ENCODE results near the gene LAMA5. TPM values are rescaled to one million over a fixed set of nuclear protein-coding genes. Genes with fewer than 3 reads are reported as not detected.
A peak's percentile ranks its signal among the peaks of the same experiment; 100 is the strongest.

Gene LAMA5
- polyA plus RNA-seq, 2 of the 4 experiments (the other 2 are of a cell fraction): 20.4 to 196 TPM

- Histone ChIP-seq H3K4me2 (peak overlapping the region; percentile 91), H3K4me3 (peak overlapping the region; percentile 20; the same call in 1 of the 3 replicates), H3K9me3 (peaks cover 16% of the 10 kb centered on the region), H3K4me1 (peaks cover 80% of the 10 kb centered on the region), H3K27ac (peak overlapping the region; percentile 97 to 99)
- DNase-seq (ENCODE audit: low read depth in 1 of 2, low spot score in 1 of 2) (peak; percentile 66 to 93), ATAC-seq (peak; percentile 3 to 10), FAIRE-seq (peak; percentile 65)
- POLR2A ChIA-PET: interaction anchor here (1.3 kb wide), 1 partner anchor 17 kb away, joined by 8 read pairs; no protein-coding TSS in a partner anchor
- CTCF ChIA-PET: interaction anchor here (0.6 to 5.3 kb wide), 11 partner anchors 9 to 50 kb away, joined by 3 to 107 read pairs (median 6); partner anchors contain the start of genes ADRM1, LAMA5 and RPS21
- 19% methylated on average over 28 of the region's 43 CpGs for WGBS (ENCODE audit: missing lambda C conversion rate)
- no peak for TF ChIP-seq TP53 (CRISPR knock-in tag; IDR thresholded peaks at IDR 0.05)
- TF ChIP-seq CBX2 (IDR thresholded peaks at IDR 0.05; ENCODE audit: borderline replicate concordance, low read depth): no peak
- TF ChIP-seq HMGXB4 (CRISPR knock-in tag; IDR thresholded peaks at IDR 0.05; ENCODE audit: borderline replicate concordance): no peak
- no peak for TF ChIP-seq BHLHE40 (IDR thresholded peaks at IDR 0.05; ENCODE audit: low read depth, low read length)
- TF ChIP-seq PBX3 (IDR thresholded peaks at IDR 0.05): no peak
- TF ChIP-seq EP300 (IDR thresholded peaks at IDR 0.05): 0 out of 5 replicates have a peak, but pooled peaks of 1 of the 2 experiments have one; percentile 18
- no peak for TF ChIP-seq SREBF2 (IDR thresholded peaks at IDR 0.05)
- TF ChIP-seq HOXB5 (CRISPR knock-in tag; IDR thresholded peaks at IDR 0.05): peak; percentile 82
- TF ChIP-seq HOXB13 (CRISPR knock-in tag; IDR thresholded peaks at IDR 0.05; ENCODE audit: low read depth): peak; percentile 82
- no peak for TF ChIP-seq RCOR1 (IDR thresholded peaks at IDR 0.05; ENCODE audit: low read depth, low read length)
- TF ChIP-seq RNF2 (IDR thresholded peaks at IDR 0.05; ENCODE audit: borderline replicate concordance, low read depth): no peak
- TF ChIP-seq REST (IDR thresholded peaks at IDR 0.05): no peak
- TF ChIP-seq HEYL (CRISPR knock-in tag; IDR thresholded peaks at IDR 0.05): no peak
- TF ChIP-seq HES2 (IDR thresholded peaks at IDR 0.05): no peak
- no peak for TF ChIP-seq POLR2AphosphoS2 (conservative IDR thresholded peaks at IDR 0.05; ENCODE audit: low read length)
- TF ChIP-seq ESRRA (IDR thresholded peaks at IDR 0.05; ENCODE audit: borderline replicate concordance, low read length): no peak
- no peak for TF ChIP-seq POLR2A (IDR thresholded peaks at IDR 0.05; ENCODE audit: low read length)
- no peak for TF ChIP-seq FOSL2 (IDR thresholded peaks at IDR 0.05)
- 0 out of 2 replicates have a peak, but pooled peaks have one; percentile 3 for TF ChIP-seq FOSL2 (CRISPR knock-in tag; IDR thresholded peaks at IDR 0.05)
- TF ChIP-seq RFX5 (IDR thresholded peaks at IDR 0.05): no peak
- no peak for TF ChIP-seq KDM1A (IDR thresholded peaks at IDR 0.05; ENCODE audit: low read depth)
- peak in 1 of 2 experiments; percentile 46; a peak in 2 of 5 replicates for TF ChIP-seq JUN (IDR thresholded peaks at IDR 0.05)
- TF ChIP-seq FOSB (CRISPR knock-in tag; IDR thresholded peaks at IDR 0.05): no peak
- no peak for TF ChIP-seq ZSCAN20 (CRISPR knock-in tag; IDR thresholded peaks at IDR 0.05)
- TF ChIP-seq RAD21 (conservative IDR thresholded peaks at IDR 0.05 in 1 of 2, IDR thresholded peaks at IDR 0.05 in 1 of 2): peak; percentile 60 to 62
- peak; percentile 75 for TF ChIP-seq E2F6 (IDR thresholded peaks at IDR 0.05; ENCODE audit: borderline replicate concordance, low read depth)
- no peak for TF ChIP-seq ZC3H11A (IDR thresholded peaks at IDR 0.05)
- peak; percentile 53 for TF ChIP-seq SMC3 (IDR thresholded peaks at IDR 0.05)
- peak; percentile 62; the same call in 1 of the 2 replicates for TF ChIP-seq FOXS1 (CRISPR knock-in tag; IDR thresholded peaks at IDR 0.05)
- TF ChIP-seq HOXA7 (CRISPR knock-in tag; IDR thresholded peaks at IDR 0.05): 0 out of 2 replicates have a peak, but pooled peaks have one; percentile 23
- peak; percentile 34; the same call in 1 of the 2 replicates for TF ChIP-seq ATOH8 (CRISPR knock-in tag; IDR thresholded peaks at IDR 0.05; ENCODE audit: low read depth)
- 0 out of 2 replicates have a peak, but pooled peaks have one; percentile 8 for TF ChIP-seq ZNF302 (CRISPR knock-in tag; IDR thresholded peaks at IDR 0.05)
Measured at GRCh38 chr20:62352402-62353288, 14.5 kb downstream of the LAMA5 start.

Measured in A549 (cell line).